GM18502 (cell line): ENCODE measurements around the gene CCDC187.

Experiments used
- ATAC-seq: cut with Tn5 transposase; IDR thresholded peaks from one replicate; pipeline ENCODE4 v1.9.1; 2021; ENCODE audit warnings: mild to moderate bottlenecking; ENCODE audit not compliant: unreplicated experiment, poor library complexity

The CCDC187 gene

DNA sequence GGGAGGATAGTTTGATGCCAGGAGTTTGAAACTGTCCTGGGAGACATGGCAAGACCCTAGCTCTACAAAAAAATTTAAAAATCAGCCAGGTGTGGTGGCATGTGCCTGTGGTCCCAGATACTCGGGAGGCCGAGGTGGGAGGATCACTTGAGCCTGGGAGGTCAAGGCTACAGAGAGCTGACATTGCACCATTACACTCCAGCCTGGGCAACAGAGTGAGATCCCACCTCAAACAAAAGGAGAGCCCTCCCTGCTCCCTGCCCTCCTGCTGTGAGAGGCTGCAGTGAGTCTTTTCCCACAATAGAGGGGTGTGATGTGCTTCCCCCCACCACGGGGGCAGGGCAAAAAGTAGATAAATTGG lies 10.1 kb upstream of the CCDC187 start:
- ATAC-seq = no peak

DNA sequence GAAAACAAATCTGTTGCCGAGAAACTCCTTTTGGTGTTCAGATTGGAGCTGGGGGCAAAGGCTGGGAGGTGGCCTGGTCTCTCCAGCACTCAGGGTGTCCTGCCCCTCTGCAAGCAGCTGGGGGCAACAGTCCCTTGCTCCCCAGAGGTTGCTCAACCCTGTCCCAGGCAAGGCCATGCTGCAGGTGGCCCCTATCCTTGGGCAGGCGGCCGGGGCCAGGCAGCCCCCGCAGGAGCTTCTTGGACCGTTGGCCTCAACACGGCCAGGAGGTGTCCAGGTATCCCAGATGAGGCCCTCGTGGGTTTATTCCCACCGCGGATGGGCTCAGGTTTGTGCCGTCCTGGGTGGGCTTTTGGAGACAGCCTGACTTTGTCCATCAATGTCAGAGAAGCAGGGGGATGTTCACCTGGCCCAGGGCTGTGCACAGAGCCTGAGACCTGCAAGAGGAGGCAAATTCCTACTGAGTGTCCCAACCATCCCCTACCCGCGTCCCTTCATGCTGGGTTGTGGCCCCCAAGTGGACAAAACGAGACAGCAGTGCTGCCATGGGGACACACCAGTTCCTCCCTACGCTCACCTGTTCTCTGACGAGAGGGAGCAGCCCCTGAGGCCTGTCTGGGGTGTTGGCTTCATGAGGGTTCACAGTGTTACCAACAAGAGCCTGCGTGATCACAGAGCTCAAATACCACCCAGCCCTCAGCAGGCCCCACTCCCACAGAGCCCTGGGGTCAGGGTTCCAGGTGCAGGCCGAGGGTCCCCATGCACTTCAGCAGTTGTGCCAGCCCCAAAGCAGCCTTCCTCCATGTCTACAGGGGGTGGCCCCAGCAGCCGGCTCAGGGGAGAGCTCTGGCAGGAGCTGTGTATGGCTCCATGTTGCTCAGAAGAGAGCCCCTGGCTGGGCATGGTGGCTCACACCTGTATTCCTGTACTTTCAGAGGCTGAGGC lies 9.5 kb upstream of the CCDC187 start:
- ATAC-seq = no peak

DNA sequence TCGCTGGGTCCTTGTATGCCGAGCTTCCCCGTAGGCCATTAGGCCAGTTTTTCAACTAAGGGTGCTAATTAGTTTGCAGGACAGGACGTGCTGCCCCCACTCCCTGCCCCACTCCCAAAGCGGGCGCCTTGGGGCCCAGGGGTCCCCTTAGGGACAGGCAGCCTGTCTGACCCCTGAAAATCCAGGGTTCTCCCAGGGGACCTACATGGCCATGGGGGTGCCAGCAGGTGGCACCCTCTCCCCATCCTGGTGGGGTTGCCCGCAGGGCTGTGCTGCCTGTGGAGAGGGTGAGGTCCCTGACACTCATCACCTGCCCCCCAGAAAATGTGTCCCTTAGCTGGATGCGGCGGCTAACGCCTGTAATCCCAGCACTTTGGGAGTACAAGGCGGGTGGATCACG lies 8.5 kb upstream of the CCDC187 start:
- ATAC-seq = no peak

DNA sequence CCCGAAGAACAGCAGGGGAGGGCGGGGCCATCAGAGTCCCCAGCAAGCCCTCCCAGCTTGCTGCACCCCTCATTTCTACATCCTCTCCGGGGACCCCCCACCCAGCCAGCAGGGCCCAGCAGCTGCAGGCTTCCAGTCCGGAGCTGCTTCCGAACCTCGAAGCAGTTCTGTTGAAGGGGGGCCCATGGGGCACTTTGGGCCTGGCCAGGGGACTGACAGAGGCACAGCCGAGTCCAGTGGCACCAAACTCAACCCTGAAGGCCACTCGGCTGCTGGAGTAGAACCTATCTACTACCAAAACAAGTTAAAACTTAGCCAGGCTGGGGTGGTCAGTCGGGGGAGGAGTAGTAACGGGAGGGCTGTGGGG lies 8.1 kb upstream of the CCDC187 start:
- no peak for ATAC-seq

DNA sequence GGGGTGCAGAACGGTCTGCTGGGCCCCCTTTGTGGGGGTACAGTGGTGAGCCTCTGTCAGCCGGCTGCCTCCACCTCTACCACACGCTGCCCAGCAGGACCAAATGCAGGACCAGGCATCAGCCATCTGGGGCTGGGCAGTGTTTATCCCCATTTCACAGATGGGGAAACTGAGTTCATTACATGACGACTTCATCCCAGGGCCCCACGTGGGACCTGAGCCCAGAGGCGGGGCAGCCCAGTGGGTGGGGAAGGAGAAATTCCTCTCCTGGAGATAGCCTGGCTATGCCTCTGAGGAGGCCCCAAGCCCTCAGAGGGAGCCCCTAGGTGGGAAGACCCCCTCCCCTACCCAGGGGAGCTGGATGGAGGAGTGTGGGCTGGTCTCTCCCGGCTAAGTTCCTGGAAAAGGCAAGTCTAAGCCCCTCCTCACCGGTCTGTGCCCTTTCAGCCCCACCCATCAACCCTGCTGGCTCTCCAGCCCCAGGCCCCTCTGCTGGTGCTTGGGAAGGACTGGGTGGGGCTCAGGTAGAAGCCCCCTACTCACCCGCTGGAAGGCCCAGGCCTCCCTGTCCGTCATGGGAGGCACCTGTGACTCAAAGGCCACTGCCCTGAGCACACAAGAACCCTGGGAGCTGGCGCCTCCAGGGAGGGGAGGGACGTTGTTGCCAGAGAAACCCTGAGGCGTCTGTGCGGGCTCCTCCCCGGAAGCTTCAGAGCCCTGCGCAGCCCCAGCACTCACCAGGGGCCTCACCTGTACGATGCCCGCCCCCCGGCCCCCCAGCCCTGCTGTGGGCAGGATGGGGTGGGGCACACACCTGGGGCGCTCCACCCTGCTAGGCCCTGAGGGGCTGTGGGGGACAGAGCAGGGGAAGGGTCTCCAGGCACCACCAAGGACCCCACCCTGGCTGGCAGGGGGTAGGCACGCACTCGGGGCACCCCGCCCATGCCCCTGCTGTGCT lies 7.4 kb upstream of the CCDC187 start:
- ATAC-seq = no peak

DNA sequence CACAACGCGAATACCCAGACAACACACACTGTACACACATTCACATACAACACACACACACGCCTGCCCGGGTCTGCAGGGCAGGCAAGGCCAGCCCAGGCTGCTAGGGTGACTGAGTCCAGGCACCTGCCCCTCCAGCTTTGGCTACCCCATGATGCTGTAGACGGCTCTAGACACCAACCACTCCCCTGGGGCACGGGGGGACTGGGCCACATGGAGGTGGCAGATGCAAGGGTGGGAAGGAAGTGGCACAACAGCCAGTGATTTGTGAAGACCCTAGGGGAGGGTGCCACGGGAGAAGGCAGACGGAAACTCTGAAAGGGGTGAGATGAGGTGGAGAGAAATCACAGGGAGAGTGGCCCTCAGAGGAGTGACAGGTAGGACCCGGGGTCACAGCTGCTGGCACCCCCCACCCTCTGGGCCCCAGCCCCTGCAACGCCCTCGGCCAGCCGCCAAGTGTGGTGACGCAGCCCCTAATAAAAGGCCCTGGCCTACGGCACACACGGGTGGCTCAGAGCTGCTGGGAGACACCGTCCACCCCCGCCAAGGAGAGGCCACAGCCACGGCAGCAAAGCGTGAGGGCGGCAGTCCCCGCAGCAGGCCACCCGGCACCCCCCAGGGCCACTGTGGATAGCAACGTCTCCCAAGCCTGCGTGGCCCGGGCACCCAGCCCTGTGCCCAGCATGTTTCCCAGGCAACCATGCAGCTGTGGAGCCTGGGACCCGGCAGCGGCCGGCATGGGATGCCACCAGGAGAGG lies 6.6 kb upstream of the CCDC187 start:
- no peak for ATAC-seq

DNA sequence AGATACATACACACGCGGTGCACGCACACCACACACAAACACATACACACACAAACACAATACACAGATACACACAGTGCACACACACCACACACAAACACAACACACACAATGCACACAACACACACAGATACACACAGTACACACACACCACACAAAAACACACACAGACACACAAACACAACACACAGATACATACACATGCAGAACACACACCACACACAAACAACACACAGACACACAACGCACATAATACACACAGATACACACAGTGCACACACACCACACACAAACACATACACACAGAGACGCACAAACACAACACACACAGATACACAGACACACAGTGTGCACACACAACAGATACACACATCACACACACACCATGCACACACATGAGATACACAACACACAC lies 5.9 kb upstream of the CCDC187 start:
- ATAC-seq = no peak

DNA sequence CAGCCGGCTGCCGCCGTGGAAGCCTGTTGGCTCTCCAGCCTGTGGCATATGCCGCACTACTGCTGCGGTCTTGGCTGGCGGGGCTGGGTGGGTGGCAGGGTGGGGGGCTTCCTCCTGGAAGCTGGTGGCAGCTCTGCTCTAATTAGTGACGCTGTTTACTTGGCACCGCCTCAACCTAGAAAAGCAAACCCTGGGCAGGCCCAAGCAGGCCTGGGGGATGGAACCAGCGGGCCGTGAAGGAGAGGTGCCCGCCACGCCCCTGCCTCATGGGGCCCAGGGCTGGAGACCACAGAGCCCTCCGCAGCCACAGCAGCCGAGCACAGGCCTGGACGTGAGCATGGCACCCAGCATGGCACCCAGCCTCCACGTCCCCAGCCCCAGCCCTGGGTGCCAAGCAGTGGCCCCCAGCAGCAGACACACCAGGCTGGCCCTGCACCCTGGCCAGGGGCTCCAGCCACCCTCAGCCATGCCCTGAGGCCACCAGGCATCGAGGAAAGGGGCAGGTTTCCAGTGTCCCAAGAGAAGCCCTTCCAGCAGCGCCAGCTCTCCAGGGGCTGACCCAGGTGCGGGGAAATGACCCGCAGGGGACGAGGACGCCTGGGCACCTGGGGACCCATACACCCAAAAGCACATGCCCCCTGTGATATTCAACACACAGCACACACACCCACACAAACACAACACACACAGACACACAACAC lies 5.4 kb upstream of the CCDC187 start:
- ATAC-seq = no peak

DNA sequence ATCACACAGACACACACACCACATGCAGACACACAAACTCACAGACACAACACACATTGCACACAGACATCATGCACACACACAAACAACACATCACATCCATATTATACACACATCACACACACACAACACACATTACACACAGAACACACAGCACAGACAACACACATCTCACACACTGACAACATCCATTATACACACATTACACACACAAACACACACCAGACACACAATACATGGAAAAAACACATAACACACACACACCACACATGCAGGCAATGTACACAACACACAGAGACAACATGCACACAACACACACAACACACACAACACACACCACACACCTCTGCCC lies 4.8 kb upstream of the CCDC187 start:
- no peak for ATAC-seq

DNA sequence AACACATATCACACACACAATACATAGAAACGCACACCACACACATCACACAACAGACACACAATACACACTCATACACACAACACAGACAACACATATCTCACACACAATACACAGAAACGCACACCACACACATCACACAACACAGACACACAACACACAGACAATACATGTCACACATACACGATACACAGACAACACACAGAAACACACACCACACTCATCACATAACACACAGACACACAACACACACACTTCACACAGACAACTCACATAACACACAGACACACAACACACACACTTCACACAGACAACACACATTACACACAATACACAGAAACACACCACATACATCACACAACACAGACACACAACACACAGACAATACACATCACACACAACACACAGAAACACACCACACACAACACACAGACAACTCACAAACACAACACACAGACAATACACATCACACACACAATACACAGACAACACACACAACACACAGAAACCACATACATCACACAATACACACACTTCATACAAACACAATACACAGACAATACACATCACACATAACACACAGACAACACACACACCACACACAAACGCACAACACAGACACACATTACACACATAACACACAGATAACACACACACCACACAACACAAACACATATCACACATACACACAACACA lies 4.3 kb upstream of the CCDC187 start:
- no peak for ATAC-seq

DNA sequence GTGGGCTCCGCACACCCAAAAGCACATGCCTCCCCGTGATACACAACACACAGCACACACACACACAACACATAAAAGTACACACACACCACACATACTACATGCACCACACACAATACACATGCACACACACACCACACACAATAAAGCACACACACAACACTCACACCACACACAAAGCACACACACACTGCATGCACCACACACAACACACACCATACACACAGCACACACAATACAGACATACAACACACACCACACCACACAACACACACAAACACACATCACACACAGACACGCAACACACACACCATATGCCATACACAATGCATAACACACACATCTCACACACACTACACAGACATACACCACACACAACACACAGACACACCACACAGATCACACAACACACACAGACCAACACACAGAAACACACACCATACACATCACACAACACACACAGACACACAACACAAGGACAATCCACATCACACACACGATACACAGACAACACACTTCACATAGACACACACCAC lies 3.4 kb upstream of the CCDC187 start:
- ATAC-seq = no peak

DNA sequence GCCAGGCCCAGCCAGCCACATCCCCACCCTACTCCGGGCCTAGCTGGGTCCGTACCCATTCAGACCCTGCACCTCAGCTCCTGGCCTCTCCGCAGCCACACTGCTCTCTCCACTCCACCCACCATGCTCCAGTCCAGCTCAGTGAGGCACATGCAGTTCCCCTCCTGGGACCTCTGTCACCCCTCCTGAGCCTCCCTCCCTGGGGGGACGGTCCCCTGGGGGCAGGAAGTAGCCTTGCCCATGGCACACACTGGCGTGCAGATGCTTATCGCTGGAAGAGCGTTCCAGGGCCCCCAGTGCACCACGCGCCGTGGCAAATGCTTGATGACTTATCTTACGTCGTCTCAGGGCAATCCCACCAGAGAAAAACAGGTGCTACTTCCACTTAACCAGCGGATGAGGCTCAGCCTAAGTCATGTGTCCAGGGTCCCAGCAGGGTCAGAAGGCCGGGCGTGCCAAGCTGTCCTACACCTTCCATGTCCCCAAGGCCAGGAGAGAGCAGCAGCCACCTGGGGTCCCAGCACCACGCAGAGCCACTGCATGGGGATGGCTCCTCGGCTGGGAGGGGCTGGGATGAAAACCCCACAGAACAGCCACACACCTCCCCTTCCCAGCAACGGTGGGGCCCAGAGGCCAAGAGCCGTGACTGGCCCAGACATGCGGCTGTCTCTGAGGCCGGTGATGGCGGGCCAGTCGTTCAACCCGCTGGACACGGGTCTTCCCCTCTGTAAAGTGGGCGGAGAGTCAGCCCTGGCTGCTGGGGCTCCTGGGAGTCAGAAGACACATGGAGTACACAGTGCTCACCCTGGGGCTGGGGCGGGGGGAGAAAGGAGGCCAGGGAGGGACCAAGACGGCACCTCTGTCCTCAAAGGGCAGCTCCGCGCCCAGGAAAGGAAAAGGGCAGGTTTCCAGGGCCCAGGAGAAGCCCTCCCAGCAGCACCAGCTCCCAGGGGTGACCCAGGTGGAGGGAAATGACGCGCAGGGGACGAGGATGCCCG lies 2.6 kb upstream of the CCDC187 start:
- ATAC-seq = no peak

DNA sequence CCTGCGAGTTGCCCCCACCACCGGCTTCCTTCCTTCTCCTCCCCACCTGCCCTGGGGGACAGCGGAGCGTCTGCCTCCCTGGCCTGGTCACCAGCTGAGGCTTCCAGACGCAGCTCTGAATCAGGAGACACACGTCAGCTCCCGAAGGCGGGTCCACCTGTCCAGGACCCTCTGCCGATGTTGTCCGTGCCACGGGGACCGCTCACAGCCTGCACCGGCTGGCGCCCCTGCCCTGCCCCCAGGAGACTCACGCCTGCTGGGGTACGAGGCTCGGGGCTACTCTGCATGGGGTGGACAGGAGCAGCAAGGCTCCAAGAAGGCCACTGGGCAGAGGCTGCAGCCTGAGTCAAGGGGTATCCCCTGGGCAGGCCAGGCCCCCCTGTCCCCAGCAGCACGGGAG lies 1.9 kb upstream of the CCDC187 start:
- no peak for ATAC-seq

DNA sequence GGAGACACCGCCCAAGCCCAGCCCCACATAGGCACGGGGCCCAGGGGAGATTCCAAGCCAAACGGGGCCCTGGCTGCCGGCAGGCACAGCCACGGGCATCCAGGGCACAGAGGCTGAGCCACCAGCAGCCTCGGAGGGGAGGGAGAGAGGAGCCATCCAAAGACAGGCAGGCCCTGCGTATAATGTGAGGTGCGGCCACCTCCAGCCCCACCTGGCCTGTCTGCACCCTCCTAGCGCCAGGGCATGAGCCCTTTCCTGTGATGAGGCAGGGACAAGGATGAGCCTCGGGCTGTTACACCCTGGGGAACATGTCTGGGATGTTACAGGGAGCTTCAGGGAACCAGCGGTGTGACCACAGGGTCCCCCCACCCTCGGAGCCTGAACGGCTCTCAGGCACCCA lies 1.1 kb upstream of the CCDC187 start:
- no peak for ATAC-seq

DNA sequence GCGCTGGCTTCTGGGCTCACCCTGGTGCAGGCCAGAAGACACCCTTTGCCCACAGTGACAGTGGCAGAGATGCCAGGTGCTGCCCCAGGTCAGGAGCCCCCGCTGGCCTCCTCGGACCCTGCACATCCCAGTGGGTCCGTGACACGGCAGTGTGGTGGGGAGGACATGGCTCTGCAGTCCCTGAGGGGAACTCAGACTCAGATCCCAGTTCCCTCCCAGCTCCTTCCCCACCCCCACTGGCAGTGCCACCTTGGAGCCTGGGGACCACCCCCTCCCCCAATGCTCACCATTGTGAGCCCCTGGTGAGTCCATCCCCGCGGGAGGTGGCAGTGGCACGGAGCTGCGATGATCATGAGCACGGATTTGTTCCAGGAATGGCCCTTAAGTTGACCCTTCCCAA lies 562 bp upstream of the CCDC187 start:
- ATAC-seq = no peak

DNA sequence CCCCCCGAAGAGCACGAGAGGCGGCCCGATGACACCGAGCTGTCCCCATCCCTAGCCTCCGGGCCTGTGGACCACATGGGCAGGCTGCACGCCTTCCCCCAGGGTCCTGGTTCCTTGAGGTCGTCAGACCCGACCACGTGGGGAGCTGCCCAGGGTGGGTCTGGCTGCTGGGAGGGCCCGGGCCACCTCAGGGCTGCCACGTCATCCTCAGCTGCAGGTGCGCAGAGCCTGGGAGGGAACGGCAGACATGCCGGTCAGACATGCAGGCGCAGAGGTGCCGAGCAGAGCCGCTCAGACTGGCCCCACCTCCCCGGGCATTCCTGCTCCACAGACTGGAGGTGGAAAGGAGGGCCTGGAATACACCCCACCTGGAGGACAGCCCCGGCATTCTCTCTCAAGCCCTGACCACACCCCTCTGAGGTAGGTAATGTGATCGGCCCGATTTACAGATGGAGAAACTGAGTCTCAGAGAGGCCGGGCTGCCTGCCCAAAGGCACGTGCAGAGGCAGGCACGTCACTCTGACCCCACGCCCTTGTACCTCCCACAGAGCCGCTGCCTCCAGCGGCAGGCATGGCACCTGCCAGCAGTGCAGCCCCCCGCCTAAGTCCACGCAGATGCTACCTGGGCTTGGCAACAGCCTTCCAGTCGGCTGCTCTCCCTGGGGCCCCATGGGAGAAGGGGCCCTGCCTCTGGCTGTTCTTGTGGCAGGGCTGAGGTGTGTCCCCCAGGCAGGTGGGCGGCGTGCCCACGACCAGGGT lies 649 bp downstream of the CCDC187 start:
- ATAC-seq = no peak

DNA sequence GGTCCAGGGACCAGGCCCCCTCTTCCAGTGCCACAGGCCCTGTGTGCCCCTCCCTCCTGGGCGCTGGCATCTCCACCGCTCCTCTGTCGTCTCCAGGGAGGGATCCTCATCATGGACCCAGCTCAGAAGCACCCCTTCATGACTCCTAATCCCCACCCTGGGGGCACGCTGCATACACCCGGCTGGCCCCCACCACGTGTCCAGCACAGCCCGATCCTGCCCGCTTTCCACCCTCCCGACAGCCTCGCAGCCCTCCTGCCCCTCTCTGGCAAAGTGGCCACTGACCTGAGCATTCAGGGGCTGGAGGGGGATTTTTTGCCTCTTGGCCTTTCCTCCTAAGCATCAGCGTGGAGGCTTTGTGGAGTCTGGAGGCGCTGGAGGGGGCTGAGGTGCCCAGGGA lies 1.4 kb downstream of the CCDC187 start:
- no peak for ATAC-seq
